HUES64 (cell line): ENCODE measurements around the gene CD2.

Source experiments
- H3K27ac ChIP-seq: 2 replicates; pipeline ENCODE4 v1.7.0; 2013; ENCODE audit warnings: low read depth, low read length, inconsistent platforms
- H3K27me3 ChIP-seq: 2 replicates; pipeline ENCODE4 v1.6.1; 2013; ENCODE audit warnings: mild to moderate bottlenecking, low read length; ENCODE audit not compliant: insufficient read depth
- H3K36me3 ChIP-seq: 2 replicates; pipeline ENCODE4 v1.6.1; 2013; ENCODE audit warnings: mild to moderate bottlenecking, low read length; ENCODE audit not compliant: insufficient read depth
- H3K4me1 ChIP-seq: 2 replicates; pipeline ENCODE4 v1.6.1; 2013; ENCODE audit warnings: mild to moderate bottlenecking, low read length, moderate library complexity; ENCODE audit not compliant: insufficient read depth
- H3K4me3 ChIP-seq: 2 replicates; pipeline ENCODE4 v1.5.1; 2013; ENCODE audit warnings: mild to moderate bottlenecking, low read length, moderate library complexity
- H3K9ac ChIP-seq: 2 replicates; pipeline ENCODE4 v1.6.1; 2013; ENCODE audit warnings: mild to moderate bottlenecking, low read depth, low read length
- H3K9me3 ChIP-seq: 2 replicates; pipeline ENCODE4 v1.6.1; 2013; ENCODE audit warnings: low read depth, low read length; ENCODE audit not compliant: insufficient read depth
- WGBS: fragments of 150-250, 120-280 bp; methylation state at CpG from one replicate; pipeline ENCODE4 v1.1.7; 2013; ENCODE audit warnings: missing lambda C conversion rate; 5-methylcytosine and 5-hydroxymethylcytosine counted together

CD2 gene

GRCh38 chr1:116762781-116763115 is 8.5 kb downstream of the CD2 start:
- H3K4me1 ChIP-seq = no peaks in the 10 kb centered on the region
- 80% methylated on average over 3 of the region's 3 CpGs for WGBS

DNA sequence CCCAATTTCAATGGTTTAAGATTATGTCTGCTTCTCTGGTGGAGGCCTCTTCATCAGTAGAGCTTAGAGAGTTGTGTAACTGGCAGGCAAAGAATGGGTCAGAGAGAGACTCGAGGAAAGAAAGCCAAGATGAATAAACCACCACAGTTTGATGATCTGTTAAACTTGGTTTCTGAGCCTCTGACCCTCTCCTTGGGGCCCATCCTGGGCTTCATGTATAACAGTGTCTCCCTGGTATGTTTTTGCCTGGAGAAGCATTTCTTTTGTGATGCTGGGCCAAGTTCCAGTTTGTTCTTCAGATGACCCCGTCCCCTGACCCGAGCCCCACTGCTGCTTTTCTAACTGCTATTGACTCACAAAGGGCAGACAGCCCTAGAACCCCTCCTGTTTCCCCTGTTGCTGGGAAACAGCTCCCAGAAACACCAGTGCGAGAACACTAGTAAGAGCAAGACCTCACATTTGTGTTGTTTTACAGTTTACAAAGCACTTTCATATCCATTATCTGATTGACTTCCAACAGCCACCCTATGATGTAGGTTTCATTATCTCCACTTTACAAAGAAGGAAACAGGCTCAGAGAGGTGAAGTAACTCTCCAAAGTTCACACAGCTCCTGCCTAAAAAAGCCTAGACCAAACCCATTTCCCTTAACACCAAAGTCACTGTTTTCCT is 9.0 kb downstream of the CD2 start:
- Histone ChIP-seq H3K36me3 (no peaks in the 10 kb centered on the region), H3K9ac (no peak overlapping the region), H3K27ac (no peak overlapping the region), H3K4me3 (no peak overlapping the region), H3K4me1 (no peaks in the 10 kb centered on the region), H3K9me3 (no peaks in the 10 kb centered on the region), H3K27me3 (no peaks in the 10 kb centered on the region)
- WGBS = 84% methylated on average over 4 of the region's 4 CpGs

More at GRCh38 chr1:116762781-116763115, 8.5 kb downstream of the CD2 start:
- Histone ChIP-seq H3K36me3 (no peaks in the 10 kb centered on the region), H3K27me3 (no peaks in the 10 kb centered on the region), H3K9me3 (no peaks in the 10 kb centered on the region), H3K27ac (no peak overlapping the region), H3K9ac (no peak overlapping the region), H3K4me3 (no peak overlapping the region)

DNA sequence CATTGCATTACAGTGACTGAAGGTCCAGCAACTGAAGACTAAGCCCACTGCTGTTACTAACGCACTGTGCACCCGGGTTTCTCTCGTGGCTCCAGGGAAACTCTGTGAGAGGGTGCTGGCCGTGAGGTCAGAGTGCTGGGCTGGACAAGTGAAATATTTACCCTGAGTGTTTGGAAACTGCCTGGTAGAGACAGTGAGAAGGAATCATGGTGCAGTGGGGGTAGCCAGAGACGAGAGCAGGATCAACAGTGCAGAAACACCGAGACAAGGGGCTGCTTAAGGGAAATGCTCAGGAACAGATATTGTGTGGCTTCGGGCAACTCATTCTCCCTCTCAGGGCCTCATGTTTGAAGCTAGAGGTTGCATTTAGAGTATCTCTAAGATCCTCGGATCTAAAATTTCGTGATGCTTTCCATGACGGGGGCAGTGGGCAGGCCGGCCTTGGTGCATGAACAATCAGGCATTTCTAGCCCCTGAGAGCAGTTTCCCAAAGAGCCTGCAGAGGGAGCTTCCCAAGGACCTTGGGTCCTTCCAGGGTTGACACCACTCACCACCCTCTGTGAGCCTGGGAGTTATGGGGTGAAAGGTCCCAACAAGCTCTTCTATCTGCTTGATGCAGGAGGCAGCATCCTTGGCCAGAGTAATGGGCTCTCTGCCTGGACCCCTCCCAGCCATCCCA is 9.7 kb downstream of the CD2 start:
- no peaks in the 10 kb centered on the region for H3K36me3 ChIP-seq
- H3K4me3 ChIP-seq = no peak overlapping the region
- no peak overlapping the region for H3K27ac ChIP-seq
- 91% methylated on average over 11 of the region's 11 CpGs for WGBS
- H3K9me3 ChIP-seq = no peaks in the 10 kb centered on the region
- no peaks in the 10 kb centered on the region for H3K27me3 ChIP-seq
- H3K4me1 ChIP-seq = no peaks in the 10 kb centered on the region
- no peak overlapping the region for H3K9ac ChIP-seq

GRCh38 chr1:116764466-116764898 is 10.3 kb downstream of the CD2 start:
- no peak overlapping the region for H3K27ac ChIP-seq
- H3K9me3 ChIP-seq = no peaks in the 10 kb centered on the region
- no peak overlapping the region for H3K4me3 ChIP-seq
- H3K36me3 ChIP-seq = no peaks in the 10 kb centered on the region
- H3K27me3 ChIP-seq = no peaks in the 10 kb centered on the region
- no peak overlapping the region for H3K9ac ChIP-seq
- 96% methylated on average over 5 of the region's 5 CpGs for WGBS
- H3K4me1 ChIP-seq = no peaks in the 10 kb centered on the region

GRCh38 chr1:116764906-116765862 is 11.0 kb downstream of the CD2 start:
- Histone ChIP-seq H3K9ac (no peak overlapping the region), H3K4me1 (no peaks in the 10 kb centered on the region), H3K27ac (no peak overlapping the region), H3K9me3 (no peaks in the 10 kb centered on the region), H3K4me3 (no peak overlapping the region), H3K36me3 (no peaks in the 10 kb centered on the region), H3K27me3 (no peaks in the 10 kb centered on the region)
- WGBS = 93% methylated on average over 15 of the region's 15 CpGs

DNA sequence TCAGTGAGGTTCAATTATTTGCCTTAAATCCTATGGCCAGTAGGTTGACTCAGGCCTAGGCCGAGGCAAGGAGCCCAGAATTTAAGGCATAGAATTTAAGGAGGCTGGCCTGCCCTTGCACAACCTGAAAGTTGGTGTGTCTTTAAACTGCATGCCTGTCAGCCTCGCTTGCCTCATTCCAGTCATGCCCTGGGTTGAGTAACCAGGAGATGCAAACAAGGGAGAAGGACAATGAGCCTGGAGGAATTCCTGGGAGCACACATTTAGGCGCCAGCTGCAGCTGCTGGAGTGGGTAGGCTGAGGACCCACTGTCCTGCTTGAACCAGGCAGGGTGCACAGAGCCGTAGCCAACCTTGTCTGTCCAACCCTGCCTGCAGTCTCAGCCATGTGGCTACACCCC is 11.7 kb downstream of the CD2 start:
- Histone ChIP-seq H3K27me3 (no peaks in the 10 kb centered on the region), H3K4me1 (no peaks in the 10 kb centered on the region), H3K36me3 (no peaks in the 10 kb centered on the region), H3K9ac (no peak overlapping the region), H3K27ac (no peak overlapping the region), H3K4me3 (no peak overlapping the region), H3K9me3 (no peaks in the 10 kb centered on the region)
- WGBS = 95% methylated on average over 4 of the region's 4 CpGs

- Histone ChIP-seq H3K36me3 (no peaks in the 10 kb centered on the region), H3K27me3 (no peaks in the 10 kb centered on the region), H3K9ac (no peak overlapping the region), H3K4me3 (no peak overlapping the region), H3K9me3 (no peaks in the 10 kb centered on the region), H3K4me1 (no peaks in the 10 kb centered on the region), H3K27ac (no peak overlapping the region)
- WGBS = 94% methylated on average over 13 of the region's 13 CpGs
Observed at GRCh38 chr1:116766616-116767469, 12.6 kb downstream of the CD2 start.

DNA sequence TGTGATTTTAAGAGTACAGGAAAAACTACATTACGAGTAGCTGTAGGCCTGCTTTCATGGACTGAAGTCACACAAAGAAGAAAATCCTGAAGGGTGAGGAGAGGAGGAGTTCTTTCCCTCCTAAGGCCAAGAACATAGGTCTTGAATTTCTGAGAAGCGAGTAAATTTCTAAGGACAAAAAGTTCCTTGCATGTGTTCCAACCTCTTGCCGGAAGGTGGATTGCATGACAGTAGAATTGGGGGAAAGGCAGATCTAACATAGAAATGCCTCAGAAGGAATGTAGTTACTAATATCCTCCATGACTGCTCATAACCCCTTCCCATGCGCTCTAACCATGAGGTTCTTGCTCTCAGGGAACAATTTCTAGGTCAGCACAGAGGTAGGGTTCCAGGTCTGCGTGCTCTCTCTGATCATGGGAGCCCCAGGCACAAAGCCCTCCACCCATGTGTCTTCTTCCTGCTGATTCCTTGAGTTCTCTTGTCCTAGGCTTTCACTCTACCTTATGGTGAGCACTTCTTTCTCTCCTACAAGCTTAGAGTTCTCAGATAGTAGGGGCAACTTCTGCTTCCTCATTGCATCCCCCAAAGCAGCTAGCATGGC is 13.7 kb downstream of the CD2 start:
- no peaks in the 10 kb centered on the region for H3K4me1 ChIP-seq
- no peaks in the 10 kb centered on the region for H3K27me3 ChIP-seq
- H3K4me3 ChIP-seq = no peak overlapping the region
- H3K9me3 ChIP-seq = no peaks in the 10 kb centered on the region
- 91% methylated on average over 5 of the region's 5 CpGs for WGBS
- no peak overlapping the region for H3K9ac ChIP-seq
- no peak overlapping the region for H3K27ac ChIP-seq
- no peaks in the 10 kb centered on the region for H3K36me3 ChIP-seq

DNA sequence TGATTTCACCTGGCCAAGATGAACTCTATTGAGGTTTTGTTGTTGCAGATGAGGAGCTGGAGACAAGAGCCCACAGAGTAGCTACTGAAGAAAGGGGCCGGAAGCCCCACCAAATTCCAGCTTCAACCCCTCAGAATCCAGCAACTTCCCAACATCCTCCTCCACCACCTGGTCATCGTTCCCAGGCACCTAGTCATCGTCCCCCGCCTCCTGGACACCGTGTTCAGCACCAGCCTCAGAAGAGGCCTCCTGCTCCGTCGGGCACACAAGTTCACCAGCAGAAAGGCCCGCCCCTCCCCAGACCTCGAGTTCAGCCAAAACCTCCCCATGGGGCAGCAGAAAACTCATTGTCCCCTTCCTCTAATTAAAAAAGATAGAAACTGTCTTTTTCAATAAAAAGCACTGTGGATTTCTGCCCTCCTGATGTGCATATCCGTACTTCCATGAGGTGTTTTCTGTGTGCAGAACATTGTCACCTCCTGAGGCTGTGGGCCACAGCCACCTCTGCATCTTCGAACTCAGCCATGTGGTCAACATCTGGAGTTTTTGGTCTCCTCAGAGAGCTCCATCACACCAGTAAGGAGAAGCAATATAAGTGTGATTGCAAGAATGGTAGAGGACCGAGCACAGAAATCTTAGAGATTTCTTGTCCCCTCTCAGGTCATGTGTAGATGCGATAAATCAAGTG is 14.3 kb downstream of the CD2 start:
- Histone ChIP-seq H3K36me3 (no peaks in the 10 kb centered on the region), H3K4me1 (no peaks in the 10 kb centered on the region), H3K27ac (no peak overlapping the region), H3K9ac (no peak overlapping the region), H3K4me3 (no peak overlapping the region), H3K9me3 (no peaks in the 10 kb centered on the region), H3K27me3 (no peaks in the 10 kb centered on the region)
- 97% methylated on average over 13 of the region's 13 CpGs for WGBS

- no peaks in the 10 kb centered on the region for H3K4me1 ChIP-seq
- no peaks in the 10 kb centered on the region for H3K36me3 ChIP-seq
- no peak overlapping the region for H3K27ac ChIP-seq
- H3K27me3 ChIP-seq = no peaks in the 10 kb centered on the region
- no peaks in the 10 kb centered on the region for H3K9me3 ChIP-seq
- 83% methylated on average over 6 of the region's 6 CpGs for WGBS
- no peak overlapping the region for H3K9ac ChIP-seq
- no peak overlapping the region for H3K4me3 ChIP-seq
Observed at GRCh38 chr1:116769104-116769452, 14.8 kb downstream of the CD2 start.
